GM12865 (cell line): ENCODE data around the gene SLAMF1.
"Not testable (repeated sequence)": the region's sequence is repeated elsewhere in the genome, so short reads cannot be mapped to it uniquely, and the experiment has no call there.

ENCODE experiments used
- DNase-seq: peaks from one replicate; pipeline ENCODE4 v3.0.0; 2010; ENCODE audit warnings: low read depth
- H3K4me3 ChIP-seq: 2 replicates; pipeline ENCODE4 v1.5.1; 2011; ENCODE audit warnings: mild to moderate bottlenecking, low read depth, low read length, control low read depth
- TF ChIP-seq, protein P1 (sequence below): IDR thresholded peaks from 2 replicates; pipeline ENCODE4 v1.5.1; 2011; ENCODE audit warnings: low read length, control low read depth, low read depth, inconsistent platforms; ENCODE audit not compliant: insufficient read depth; ENCODE audit errors: missing control alignments

Gene SLAMF1

DNA sequence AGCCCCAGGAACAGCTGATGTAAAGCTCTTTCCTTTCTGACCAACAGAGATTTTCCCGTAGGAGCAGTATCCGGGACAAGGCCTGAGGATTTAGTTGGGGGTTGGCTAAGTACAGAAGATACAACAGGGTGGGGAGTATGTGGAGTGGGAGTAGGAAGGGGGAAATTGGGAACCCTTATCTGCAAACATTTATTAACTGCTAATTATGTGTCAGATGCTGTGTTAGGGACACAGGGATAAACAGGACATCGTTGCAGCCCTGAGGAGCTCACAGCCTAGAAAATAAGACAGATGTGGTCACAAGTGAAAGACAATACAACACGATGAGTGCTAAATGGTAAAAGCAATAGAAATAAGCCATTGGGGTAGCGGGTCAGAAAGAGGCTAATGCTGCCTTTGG, 79.5 kb downstream of the SLAMF1 start:
- no peak for DNase-seq
- TF ChIP-seq, protein P1, sequence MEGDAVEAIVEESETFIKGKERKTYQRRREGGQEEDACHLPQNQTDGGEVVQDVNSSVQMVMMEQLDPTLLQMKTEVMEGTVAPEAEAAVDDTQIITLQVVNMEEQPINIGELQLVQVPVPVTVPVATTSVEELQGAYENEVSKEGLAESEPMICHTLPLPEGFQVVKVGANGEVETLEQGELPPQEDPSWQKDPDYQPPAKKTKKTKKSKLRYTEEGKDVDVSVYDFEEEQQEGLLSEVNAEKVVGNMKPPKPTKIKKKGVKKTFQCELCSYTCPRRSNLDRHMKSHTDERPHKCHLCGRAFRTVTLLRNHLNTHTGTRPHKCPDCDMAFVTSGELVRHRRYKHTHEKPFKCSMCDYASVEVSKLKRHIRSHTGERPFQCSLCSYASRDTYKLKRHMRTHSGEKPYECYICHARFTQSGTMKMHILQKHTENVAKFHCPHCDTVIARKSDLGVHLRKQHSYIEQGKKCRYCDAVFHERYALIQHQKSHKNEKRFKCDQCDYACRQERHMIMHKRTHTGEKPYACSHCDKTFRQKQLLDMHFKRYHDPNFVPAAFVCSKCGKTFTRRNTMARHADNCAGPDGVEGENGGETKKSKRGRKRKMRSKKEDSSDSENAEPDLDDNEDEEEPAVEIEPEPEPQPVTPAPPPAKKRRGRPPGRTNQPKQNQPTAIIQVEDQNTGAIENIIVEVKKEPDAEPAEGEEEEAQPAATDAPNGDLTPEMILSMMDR = no peak
- H3K4me3 ChIP-seq = no peak overlapping the region

DNA sequence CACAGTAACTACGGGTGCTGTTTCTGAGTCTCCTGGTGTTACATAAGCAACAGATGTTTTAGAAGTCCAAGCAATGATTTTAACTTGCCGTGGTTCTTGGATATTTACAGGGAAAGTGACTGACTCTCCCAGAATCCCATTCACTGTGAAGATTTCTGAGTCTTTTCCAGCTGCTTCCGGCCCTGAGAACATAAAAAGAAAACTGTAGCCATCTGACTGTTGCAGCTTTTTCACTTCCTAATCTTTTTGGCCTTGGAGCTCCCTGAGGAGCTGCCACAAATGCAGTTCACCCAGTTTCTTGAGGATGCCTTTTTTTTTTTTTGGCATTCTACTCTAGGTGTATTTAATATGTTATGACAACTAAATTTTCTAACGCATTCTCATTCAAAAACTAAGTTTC, 81.3 kb downstream of the SLAMF1 start:
- no peak overlapping the region for H3K4me3 ChIP-seq
- TF ChIP-seq, protein P1 = no peak
- no peak for DNase-seq

- not testable (repeated sequence) for DNase-seq, H3K4me3 ChIP-seq
These were observed 83.6 kb downstream of the SLAMF1 start for GRCh38 chr1:160563230-160563629.

GRCh38 chr1:160562745-160563144, 84.1 kb downstream of the SLAMF1 start:
- H3K4me3 ChIP-seq = not testable (repeated sequence)

DNA sequence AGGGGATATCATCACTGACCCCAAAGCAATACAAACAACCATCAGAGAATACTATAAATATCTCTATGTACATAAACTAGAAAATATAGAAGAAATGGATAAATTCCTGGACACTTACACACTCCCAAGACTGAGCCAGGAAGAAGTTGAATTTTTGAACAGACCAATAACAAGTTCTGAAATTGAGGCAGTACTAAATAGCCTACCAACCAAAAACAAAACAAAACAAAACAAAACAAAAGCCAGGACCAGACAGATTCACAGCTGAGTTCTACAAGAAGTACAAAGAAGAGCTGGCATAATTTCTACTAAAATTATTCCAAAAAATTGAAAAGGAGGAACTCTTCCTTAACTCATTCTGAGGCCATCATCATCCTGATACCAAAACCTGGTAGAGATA, 86.0 kb downstream of the SLAMF1 start:
- no peak for DNase-seq
- no peak overlapping the region for H3K4me3 ChIP-seq
- TF ChIP-seq, protein P1 = no peak

More at GRCh38 chr1:160562745-160563144, 84.1 kb downstream of the SLAMF1 start:
- DNase-seq = not testable (repeated sequence)

DNA sequence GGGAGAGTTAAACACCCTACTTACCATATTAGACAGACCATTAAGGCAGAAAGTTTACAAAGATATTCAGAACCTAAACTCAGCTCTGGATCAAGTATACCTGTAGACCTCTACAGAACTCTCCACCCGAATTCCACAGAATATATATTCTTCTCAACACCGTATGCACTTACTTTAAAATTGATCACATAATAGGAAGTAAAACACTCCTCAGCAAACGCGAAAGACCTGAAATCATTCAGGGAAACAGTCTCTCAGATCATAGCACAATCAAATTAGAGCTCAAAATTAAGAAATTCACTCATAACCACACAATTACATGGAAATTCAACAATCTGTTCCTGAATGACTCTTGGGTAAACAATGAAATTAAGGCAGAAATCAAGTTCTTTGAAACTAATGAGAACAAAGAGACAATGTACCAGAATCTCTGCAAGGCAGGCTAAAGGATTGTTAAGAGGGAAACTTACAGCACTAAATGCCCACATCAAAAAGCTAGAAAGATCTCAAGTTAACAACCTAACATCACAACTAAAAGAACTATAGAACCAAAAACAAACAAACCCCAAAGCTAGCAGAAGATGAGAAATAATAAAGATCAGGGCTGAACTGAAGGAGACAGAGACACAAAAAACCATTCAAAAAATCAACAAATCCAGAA, 86.7 kb downstream of the SLAMF1 start:
- no peak for DNase-seq
- no peak overlapping the region for H3K4me3 ChIP-seq
- TF ChIP-seq, protein P1 = no peak

DNA sequence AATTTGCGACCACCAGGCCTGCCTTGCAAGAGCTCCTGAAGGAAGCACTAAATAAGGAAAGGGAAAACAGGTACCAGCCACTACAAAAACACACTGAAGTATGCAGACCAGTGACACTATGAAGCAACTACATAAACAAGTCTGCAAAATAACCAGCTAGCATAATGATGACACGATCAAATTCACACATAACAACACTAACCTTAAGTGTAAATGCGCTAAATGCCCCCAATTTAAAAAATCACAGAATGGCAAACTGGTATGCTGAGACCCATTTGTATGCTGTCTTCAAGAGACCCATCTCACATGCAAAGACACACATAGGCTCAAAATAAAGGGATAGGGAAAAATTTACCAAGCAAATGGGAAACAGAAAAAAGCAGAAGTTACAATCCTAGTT, 87.4 kb downstream of the SLAMF1 start:
- H3K4me3 ChIP-seq, DNase-seq: not testable (repeated sequence)

DNA sequence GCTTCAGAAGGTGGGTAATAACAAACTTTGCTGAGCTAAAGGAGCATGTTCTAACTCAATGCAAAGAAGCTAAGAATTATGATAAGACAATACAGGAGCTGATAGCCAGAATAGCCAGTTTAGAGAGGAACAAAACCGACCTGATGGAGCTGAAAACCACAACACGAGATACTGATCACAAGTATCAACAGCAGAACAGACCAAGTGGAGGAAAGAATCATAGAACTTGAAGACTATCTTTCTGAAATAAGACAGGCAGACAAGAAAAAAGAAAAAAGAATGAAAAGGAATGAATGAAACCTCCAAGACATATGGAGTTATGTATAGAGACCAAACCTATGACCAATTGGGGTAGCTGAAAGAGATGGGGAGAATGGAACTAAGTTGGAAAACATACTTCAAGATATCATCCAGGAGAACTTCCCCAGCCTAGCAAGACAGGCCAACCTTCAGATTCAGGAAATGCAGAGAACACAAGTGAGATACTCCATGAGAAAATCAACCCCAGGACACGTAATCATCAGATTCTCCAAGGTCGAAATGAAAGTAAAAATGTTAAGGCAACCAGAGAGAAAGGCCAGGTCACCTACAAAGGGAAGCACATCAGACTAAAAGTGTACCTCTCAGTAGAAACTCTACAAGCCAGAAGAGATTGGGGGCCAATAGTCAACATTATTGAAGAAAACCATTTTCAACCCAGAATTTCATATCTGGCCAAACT, 88.0 kb downstream of the SLAMF1 start:
- TF ChIP-seq, protein P1 = no peak
- H3K4me3 ChIP-seq = no peak overlapping the region
- DNase-seq = no peak
